Neuronal stem cell (in vitro differentiated cells): ENCODE data around the gene DSC2.
"Not testable (repeated sequence)": the region's sequence is repeated elsewhere in the genome, so short reads cannot be mapped to it uniquely, and the experiment has no call there.

Experiments used
- DNase-seq: peaks from one replicate; pipeline ENCODE4 v3.0.0-alpha.2; 2013; ENCODE audit warnings: low spot score
- H2AFZ ChIP-seq: one replicate; pipeline ENCODE4 v1.6.1; 2013; ENCODE audit warnings: mild to moderate bottlenecking, low read length, inconsistent platforms
- H2AK5ac ChIP-seq: 2 replicates; pipeline ENCODE4 v1.6.1; 2013; ENCODE audit warnings: low read depth, mild to moderate bottlenecking, inconsistent platforms, low read length, moderate library complexity, mixed read lengths
- H2BK120ac ChIP-seq: 2 replicates; pipeline ENCODE4 v1.6.1; 2013; ENCODE audit warnings: low read depth, mild to moderate bottlenecking, inconsistent platforms, low read length, moderate library complexity, mixed read lengths
- H2BK12ac ChIP-seq: one replicate; pipeline ENCODE4 v1.6.1; 2013; ENCODE audit warnings: low read length, inconsistent platforms
- H2BK15ac ChIP-seq: 2 replicates; pipeline ENCODE4 v1.6.1; 2013; ENCODE audit warnings: mild to moderate bottlenecking, low read length, inconsistent platforms, mixed read lengths
- H2BK5ac ChIP-seq: one replicate; pipeline ENCODE4 v1.6.1; 2013; ENCODE audit warnings: inconsistent platforms, mild to moderate bottlenecking, low read length, moderate library complexity
- H3K14ac ChIP-seq: one replicate; pipeline ENCODE4 v1.6.1; 2013; ENCODE audit warnings: low read length, inconsistent platforms
- H3K18ac ChIP-seq: 2 replicates; pipeline ENCODE4 v1.6.1; 2013; ENCODE audit warnings: low read length, inconsistent platforms
- H3K23ac ChIP-seq: 2 replicates; pipeline ENCODE4 v1.6.1; 2013; ENCODE audit warnings: low read depth, mild to moderate bottlenecking, mixed read lengths, low read length, inconsistent platforms; ENCODE audit not compliant: poor library complexity
- H3K27ac ChIP-seq: replicated peaks from 3 replicates; pipeline ENCODE4 v1.5.1; 2013; ENCODE audit warnings: low read length, inconsistent platforms
- H3K27me3 ChIP-seq, 3 experiments: 2 replicates each; pipeline ENCODE4 v1.6.1; 2013; ENCODE audit warnings: low read length in 3 of 3, mild to moderate bottlenecking in 2 of 3, inconsistent platforms in 1 of 3, low read depth in 1 of 3, mixed read lengths in 1 of 3, moderate library complexity in 1 of 3; ENCODE audit not compliant: control insufficient read depth in 3 of 3, insufficient read depth in 3 of 3
- H3K36me3 ChIP-seq, 2 donors: replicated peaks in 1 of 2; 2 replicates each; pipeline ENCODE4 v1.6.1; 2013; ENCODE audit warnings: low read length in 2 of 2; ENCODE audit not compliant: control insufficient read depth in 2 of 2, insufficient read depth in 2 of 2
- H3K4ac ChIP-seq: 2 replicates; pipeline ENCODE4 v1.6.1; 2013; ENCODE audit warnings: inconsistent platforms, mild to moderate bottlenecking, low read length, moderate library complexity
- H3K4me1 ChIP-seq, 2 donors: 1 replicate in 1 of 2; 2 replicates in 1 of 2; pipeline ENCODE4 v1.6.1; 2013; ENCODE audit warnings: low read length in 2 of 2, low read depth in 1 of 2; ENCODE audit not compliant: control insufficient read depth in 2 of 2, insufficient read depth in 1 of 2
- H3K4me2 ChIP-seq: one replicate; pipeline ENCODE4 v1.6.1; 2013; ENCODE audit warnings: mild to moderate bottlenecking, low read length, inconsistent platforms; ENCODE audit not compliant: insufficient read depth, poor library complexity, severe bottlenecking
- H3K4me3 ChIP-seq, 2 donors: 2 replicates each; pipeline ENCODE4 v1.5.1; 2013; ENCODE audit warnings: low read length in 2 of 2, mild to moderate bottlenecking in 2 of 2, inconsistent platforms in 1 of 2, moderate library complexity in 1 of 2
- H3K79me1 ChIP-seq: one replicate; pipeline ENCODE4 v1.6.1; 2013; ENCODE audit warnings: low read depth, mild to moderate bottlenecking, inconsistent platforms, low read length, moderate library complexity
- H3K9ac ChIP-seq: one replicate; pipeline ENCODE4 v1.6.1; 2013; ENCODE audit warnings: mild to moderate bottlenecking, low read depth, low read length, inconsistent platforms; ENCODE audit not compliant: poor library complexity
- H3K9me3 ChIP-seq, 2 donors: replicated peaks in 1 of 2; 2 replicates each; pipeline versions ENCODE3 to v1.6.1; 2013; ENCODE audit warnings: low read length in 2 of 2, mild to moderate bottlenecking in 2 of 2, inconsistent platforms in 1 of 2, low read depth in 1 of 2, mixed read lengths in 1 of 2, moderate library complexity in 1 of 2; ENCODE audit not compliant: control insufficient read depth in 2 of 2, insufficient read depth in 1 of 2
- H4K8ac ChIP-seq: one replicate; pipeline ENCODE4 v1.6.1; 2013; ENCODE audit warnings: low read depth, mild to moderate bottlenecking, inconsistent platforms, low read length, moderate library complexity
- H4K91ac ChIP-seq: one replicate; pipeline ENCODE4 v1.6.1; 2013; ENCODE audit warnings: low read length, low read depth, mild to moderate bottlenecking, inconsistent platforms; ENCODE audit not compliant: poor library complexity
- WGBS, 2 donors: extraction: QIAGEN DNeasy Blood & Tissue Kit; methylation state at CpG; one replicate each; pipeline ENCODE4 v1.1.7; 2013; ENCODE audit warnings: missing lambda C conversion rate in 2 of 2, mixed read lengths in 1 of 2; ENCODE audit not compliant: insufficient read length in 2 of 2, insufficient replicate concordance in 1 of 2; ENCODE audit errors: extremely low coverage in 2 of 2; 5-methylcytosine and 5-hydroxymethylcytosine counted together

Gene DSC2

GRCh38 chr18:31041271-31042083 is 60.7 kb downstream of the DSC2 start:
- peak; percentile 27 for DNase-seq
- Histone ChIP-seq H2BK120ac (no peak overlapping the region), H3K14ac (peak overlapping the region; percentile 47), H2BK12ac (no peak overlapping the region), H3K4me1 (peaks cover 0 to 2% of the 10 kb centered on the region in 2 donors), H2AFZ (peak overlapping the region; percentile 82), H3K36me3 (no peaks in the 10 kb centered on the region), H3K27me3 (peaks cover 8 to 78% (median 42%) of the 10 kb centered on the region in 3 experiments), H3K4me2 (peak overlapping the region; percentile 89), H3K9ac (peak overlapping the region; percentile 79), H3K4me3 (peak overlapping the region in 1 of 2 donors; percentile 84), H2AK5ac (no peak overlapping the region), H3K9me3 (peaks cover 0 to 23% of the 10 kb centered on the region in 2 donors), H4K91ac (no peak overlapping the region), H3K79me1 (no peaks in the 10 kb centered on the region), H3K23ac (peak overlapping the region; percentile 3), H3K18ac (peak overlapping the region; percentile 79), H4K8ac (no peak overlapping the region), H2BK15ac (peak overlapping the region; percentile 69), H2BK5ac (peak overlapping the region; percentile 10), H3K27ac (no peak overlapping the region), H3K4ac (no peak overlapping the region)
- WGBS, 2 donors: no CpG with 5 or more reads among the region's 52 CpGs

- Histone ChIP-seq H4K91ac (no peak overlapping the region), H3K27ac (no peak overlapping the region), H3K9ac (no peak overlapping the region), H3K27me3 (peaks cover 8 to 71% (median 42%) of the 10 kb centered on the region in 3 experiments), H3K18ac (no peak overlapping the region), H3K9me3 (peaks cover 0 to 23% of the 10 kb centered on the region in 2 donors), H4K8ac (no peak overlapping the region), H3K4me2 (peak overlapping the region; percentile 89), H2BK120ac (no peak overlapping the region), H2AFZ (peak overlapping the region; percentile 82), H2BK15ac (no peak overlapping the region), H3K14ac (no peak overlapping the region), H3K23ac (no peak overlapping the region), H3K36me3 (no peaks in the 10 kb centered on the region), H3K79me1 (no peaks in the 10 kb centered on the region), H2AK5ac (no peak overlapping the region), H2BK12ac (no peak overlapping the region), H3K4ac (no peak overlapping the region), H2BK5ac (no peak overlapping the region), H3K4me3 (no peak overlapping the region), H3K4me1 (peaks cover 0 to 2% of the 10 kb centered on the region in 2 donors)
- peak; percentile 51 for DNase-seq
- WGBS, 2 donors: no CpG with 5 or more reads among the region's 18 CpGs
Measured at GRCh38 chr18:31040686-31041270, 61.4 kb downstream of the DSC2 start.

GRCh38 chr18:31039426-31039825 is 62.8 kb downstream of the DSC2 start:
- H2AK5ac ChIP-seq: no peak overlapping the region
- H3K4me2 ChIP-seq: no peak overlapping the region
- H4K91ac ChIP-seq: no peak overlapping the region
- H3K4me3 ChIP-seq: no peak overlapping the region
- H3K4me1 ChIP-seq: peaks cover 0 to 2% of the 10 kb centered on the region in 2 donors
- no peak overlapping the region for H2BK5ac ChIP-seq
- no peak overlapping the region for H3K27ac ChIP-seq
- H2BK12ac ChIP-seq: no peak overlapping the region
- peaks cover 0 to 23% of the 10 kb centered on the region in 2 donors for H3K9me3 ChIP-seq
- no peak overlapping the region for H3K4ac ChIP-seq
- H3K36me3 ChIP-seq: no peaks in the 10 kb centered on the region
- no peak overlapping the region for H3K23ac ChIP-seq
- peaks cover 8 to 60% (median 42%) of the 10 kb centered on the region in 3 experiments for H3K27me3 ChIP-seq
- no CpG with 5 or more reads among the region's 3 CpGs for WGBS, 2 donors
- H2BK120ac ChIP-seq: no peak overlapping the region
- H2BK15ac ChIP-seq: no peak overlapping the region
- H4K8ac ChIP-seq: no peak overlapping the region
- H3K14ac ChIP-seq: no peak overlapping the region
- H3K9ac ChIP-seq: no peak overlapping the region
- H3K79me1 ChIP-seq: no peaks in the 10 kb centered on the region
- H3K18ac ChIP-seq: no peak overlapping the region
- no peak for DNase-seq
- no peak overlapping the region for H2AFZ ChIP-seq

GRCh38 chr18:31037686-31038085 is 64.5 kb downstream of the DSC2 start:
- H3K23ac ChIP-seq, H2AK5ac ChIP-seq, H3K79me1 ChIP-seq, H3K9me3 ChIP-seq, H2BK120ac ChIP-seq, H3K18ac ChIP-seq, H3K27ac ChIP-seq, H3K4ac ChIP-seq, H4K91ac ChIP-seq, H4K8ac ChIP-seq, H2AFZ ChIP-seq, H2BK15ac ChIP-seq, H3K36me3 ChIP-seq, H2BK5ac ChIP-seq, DNase-seq, H2BK12ac ChIP-seq, H3K14ac ChIP-seq, H3K9ac ChIP-seq, H3K4me2 ChIP-seq, H3K4me1 ChIP-seq, H3K4me3 ChIP-seq: not testable (repeated sequence)
- WGBS, 2 donors: no CpG with 5 or more reads among the region's 5 CpGs
- peaks cover 8 to 43% (median 25%) of the 10 kb centered on the region in 3 experiments for H3K27me3 ChIP-seq
